Transverse colon (tissue), 4 donors: ENCODE data around the gene ZBTB20. TPM values are rescaled to one million over a fixed set of nuclear protein-coding genes. Genes with fewer than 3 reads are reported as not detected.
"Not testable (repeated sequence)": the region's sequence is repeated elsewhere in the genome, so short reads cannot be mapped to it uniquely, and the experiment has no call there.

Experiments
- DNase-seq: peaks from one replicate; pipeline ENCODE4 v3.0.0-alpha.2; 2019
- H3K27ac ChIP-seq, 4 donors: fragments of 200-600 bp; sonication (generic); 2 replicates each; pipeline ENCODE4 v1.5.1; 2016 to 2018; ENCODE audit warnings: inconsistent platforms in 4 of 4
- H3K27me3 ChIP-seq: fragments of 200-600 bp; sonication (generic); 2 replicates; pipeline ENCODE4 v1.5.1; 2017; ENCODE audit warnings: inconsistent platforms
- H3K36me3 ChIP-seq, 4 donors: fragments of 200-600 bp; sonication (generic); 2 replicates each; pipeline ENCODE4 v1.5.1; 2017 to 2019; ENCODE audit warnings: inconsistent platforms in 4 of 4
- H3K4me1 ChIP-seq, 4 donors: fragments of 200-600 bp; sonication (generic); 2 replicates each; pipeline ENCODE4 v1.5.1; 2017 to 2020; ENCODE audit warnings: inconsistent platforms in 4 of 4
- H3K4me3 ChIP-seq, 4 donors: fragments of 200-600 bp; sonication (generic); 1 replicate in 1 of 4; 2 replicates in 3 of 4; pipeline versions ENCODE4 v1.5.1 to v1.6.1; 2017 to 2019; ENCODE audit warnings: inconsistent platforms in 4 of 4
- H3K9me3 ChIP-seq, 2 donors: fragments of 200-600 bp; sonication (generic); 2 replicates each; pipeline ENCODE4 v1.5.1; 2017 to 2019; ENCODE audit warnings: inconsistent platforms in 2 of 2
- CTCF ChIP-seq, 5 experiments: fragments of 200-600 bp in 3 of 5; fragments of 450-650 bp in 2 of 5; sonication (generic) in 3 of 5; IDR thresholded peaks; 1 replicate in 2 of 5; 2 replicates in 3 of 5; pipeline ENCODE4 v1.5.1; 2016 to 2017; ENCODE audit warnings: antibody characterized with exemption in 5 of 5, inconsistent platforms in 3 of 5, mild to moderate bottlenecking in 2 of 5, moderate library complexity in 1 of 5
- EP300 ChIP-seq: sonication (generic); formaldehyde crosslinking; IDR thresholded peaks from one replicate; pipeline ENCODE4 v1.6.1; 2017; ENCODE audit warnings: antibody characterized with exemption, low read depth
- POLR2A ChIP-seq: fragments of 450-650 bp; IDR thresholded peaks from one replicate; pipeline ENCODE4 v1.6.1; 2016; ENCODE audit warnings: antibody characterized with exemption, mild to moderate bottlenecking, moderate library complexity
- POLR2AphosphoS5 ChIP-seq, 3 donors: sonication (generic); formaldehyde crosslinking; IDR thresholded peaks; one replicate each; pipeline ENCODE4 v1.6.1; 2016; ENCODE audit warnings: antibody characterized with exemption in 3 of 3
- WGBS, 2 donors: methylation state at CpG; one replicate each; pipeline ENCODE4 v1.1.5; 2018; ENCODE audit warnings: low coverage in 1 of 2; 5-methylcytosine and 5-hydroxymethylcytosine counted together
- in situ Hi-C, 4 donors: fragments of 200-750 bp; cut with MboI; loops; one replicate each; pipeline versions ENCODE4 v1.15.0 to v1.15.1; 2017; ENCODE audit warnings: low sequenced_read_pairs in 3 of 4, low pct_ligation_motif_present in 1 of 4, low pct_unique_long_range_greater_than_20kb in 1 of 4
- intact Hi-C: fragments of 100-400 bp; cut with DNase I; formaldehyde crosslinking; loops from one replicate; pipeline ENCODE4 v1.15.1; 2023; ENCODE audit warnings: low total_unique reads
- total RNA-seq, 4 donors: library from RNA; depleted of rRNA; stranded (reverse); fragments of >200 nt; gene quantifications; one replicate each; pipeline ENCODE4 v1.1.0, GENCODE V29; 2016

ZBTB20 gene
- total RNA-seq, 4 donors from 2014 or later = 44.6 to 50.5 (median 46.4) TPM

GRCh38 chr3:114690911-114691310 is 456.2 kb downstream of the ZBTB20 start:
- H3K4me3 ChIP-seq = no peak overlapping the region
- no peak overlapping the region for H3K27ac ChIP-seq
- no peak for TF ChIP-seq POLR2A
- no peak for TF ChIP-seq CTCF (IDR thresholded peaks at IDR 0.05)
- TF ChIP-seq POLR2AphosphoS5 (IDR thresholded peaks at IDR 0.05) = no peak
- TF ChIP-seq EP300 = no peak
- no peaks in the 10 kb centered on the region for H3K9me3 ChIP-seq
- 95 to 100% methylated on average over 1 of the region's 1 CpG for WGBS, 2 donors
- no peak for DNase-seq
- H3K4me1 ChIP-seq = peaks cover 0 to 4% (median 0%) of the 10 kb centered on the region in 4 donors
- intact Hi-C loops = no loop called here
- H3K36me3 ChIP-seq = no peaks in the 10 kb centered on the region
- in situ Hi-C loops = no loop called here
- no peaks in the 10 kb centered on the region for H3K27me3 ChIP-seq

- Histone ChIP-seq H3K4me1 (peaks cover 0 to 4% (median 0%) of the 10 kb centered on the region in 4 donors), H3K27ac (no peak overlapping the region), H3K36me3 (no peaks in the 10 kb centered on the region), H3K27me3 (no peaks in the 10 kb centered on the region), H3K4me3 (no peak overlapping the region), H3K9me3 (no peaks in the 10 kb centered on the region)
- intact Hi-C loops = no loop called here
- DNase-seq = no peak
- 80 to 91% methylated on average over 3 of the region's 3 CpGs for WGBS, 2 donors
- in situ Hi-C loops = no loop called here
- TF ChIP-seq CTCF (IDR thresholded peaks at IDR 0.05) = no peak
- TF ChIP-seq EP300 = no peak
- no peak for TF ChIP-seq POLR2AphosphoS5 (IDR thresholded peaks at IDR 0.05)
- TF ChIP-seq POLR2A = no peak
These were observed 459.9 kb downstream of the ZBTB20 start for GRCh38 chr3:114687151-114687550.

GRCh38 chr3:114686621-114687020 is 460.5 kb downstream of the ZBTB20 start:
- Histone ChIP-seq H3K9me3 (no peaks in the 10 kb centered on the region), H3K4me1 (peaks cover 0 to 4% (median 0%) of the 10 kb centered on the region in 4 donors), H3K27me3 (no peaks in the 10 kb centered on the region), H3K27ac (no peak overlapping the region), H3K4me3 (no peak overlapping the region), H3K36me3 (no peaks in the 10 kb centered on the region)
- intact Hi-C loops = no loop called here
- in situ Hi-C loops = no loop called here
- no peak for DNase-seq
- no peak for TF ChIP-seq CTCF (IDR thresholded peaks at IDR 0.05)
- no peak for TF ChIP-seq EP300
- TF ChIP-seq POLR2A = no peak
- 59 to 60% methylated on average over 4 of the region's 4 CpGs for WGBS, 2 donors

GRCh38 chr3:114685161-114685560 is 461.9 kb downstream of the ZBTB20 start:
- Histone ChIP-seq H3K9me3 (no peaks in the 10 kb centered on the region), H3K36me3 (no peaks in the 10 kb centered on the region), H3K4me1 (peaks cover 0 to 4% (median 0%) of the 10 kb centered on the region in 4 donors), H3K27ac (no peak overlapping the region), H3K27me3 (no peaks in the 10 kb centered on the region), H3K4me3 (no peak overlapping the region)
- in situ Hi-C loops = no loop called here
- TF ChIP-seq EP300 = no peak
- TF ChIP-seq POLR2A = no peak
- no peak for TF ChIP-seq POLR2AphosphoS5 (IDR thresholded peaks at IDR 0.05)
- intact Hi-C loops = no loop called here
- WGBS, 2 donors = 86 to 92% methylated on average over 4 of the region's 4 CpGs
- DNase-seq = no peak

GRCh38 chr3:114680299-114680698 is 466.8 kb downstream of the ZBTB20 start:
- Histone ChIP-seq H3K9me3 (no peaks in the 10 kb centered on the region), H3K27me3 (no peaks in the 10 kb centered on the region), H3K36me3 (no peaks in the 10 kb centered on the region), H3K4me3 (no peak overlapping the region), H3K4me1 (no peaks in the 10 kb centered on the region), H3K27ac (no peak overlapping the region)
- WGBS, 2 donors = 95 to 100% methylated on average over 1 of the region's 1 CpG
- no peak for DNase-seq
- no peak for TF ChIP-seq CTCF (IDR thresholded peaks at IDR 0.05)
- no peak for TF ChIP-seq POLR2A
- TF ChIP-seq EP300 = no peak
- no peak for TF ChIP-seq POLR2AphosphoS5 (IDR thresholded peaks at IDR 0.05)
- in situ Hi-C loops (no loop called here), intact Hi-C loops (no loop called here)

- H3K4me1 ChIP-seq, in situ Hi-C loops, H3K36me3 ChIP-seq, H3K27me3 ChIP-seq, H3K27ac ChIP-seq, intact Hi-C loops, H3K9me3 ChIP-seq, DNase-seq, H3K4me3 ChIP-seq: not testable (repeated sequence)
- WGBS, 2 donors = 88 to 93% methylated on average over 2 to 3 of the region's 3 CpGs
These were observed 467.3 kb downstream of the ZBTB20 start for GRCh38 chr3:114679773-114680172.
